AG10803 (cell line): ENCODE measurements around the gene FAIM2.
"Not testable (repeated sequence)": the region's sequence is repeated elsewhere in the genome, so short reads cannot be mapped to it uniquely, and the experiment has no call there.

ENCODE experiments used
- DNase-seq: peaks from one replicate; pipeline ENCODE4 v3.0.0; 2010; ENCODE audit warnings: low read depth
- H3K4me3 ChIP-seq: 2 replicates; pipeline ENCODE4 v1.5.1; 2011; ENCODE audit warnings: mild to moderate bottlenecking, low read length, control low read depth
- TF ChIP-seq, protein P1 (sequence below): conservative IDR thresholded peaks from 2 replicates; pipeline ENCODE4 v1.5.1; 2011; ENCODE audit warnings: mild to moderate bottlenecking, low read length, control low read depth, inconsistent platforms

The FAIM2 gene

DNA sequence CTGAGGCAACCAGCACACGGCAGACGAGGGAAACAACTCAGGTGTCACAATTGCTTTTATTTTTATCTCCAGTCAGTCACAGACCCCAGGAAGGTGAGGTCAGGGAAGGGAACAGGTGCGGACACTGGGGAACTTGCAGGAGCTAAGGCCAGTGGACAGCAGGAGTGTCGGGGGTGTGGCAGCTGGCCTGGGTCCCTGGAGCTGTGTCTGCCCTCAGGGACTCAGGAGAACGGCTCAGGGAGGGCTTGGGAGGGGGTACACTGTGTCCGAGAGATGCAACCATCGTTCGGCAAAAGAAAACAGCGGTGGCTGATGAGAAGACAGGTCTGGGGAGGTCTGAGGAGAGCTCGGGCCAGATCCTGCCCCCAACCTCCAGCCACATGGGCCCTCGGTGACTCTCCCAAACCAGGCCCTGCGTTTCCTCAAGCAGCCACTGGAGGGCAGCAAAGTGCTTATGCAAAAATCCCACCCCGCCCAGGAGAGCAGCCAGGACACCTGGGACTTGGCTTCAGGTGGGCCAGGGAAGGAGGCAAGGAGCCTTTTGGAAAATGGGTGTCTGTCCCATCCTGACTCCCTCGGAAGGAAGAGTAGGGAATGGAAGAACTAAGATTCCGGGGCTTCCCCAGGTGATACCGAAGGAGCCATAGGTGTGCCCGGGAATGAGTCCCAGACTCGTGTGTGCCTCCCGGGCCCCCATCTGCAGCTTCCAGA, 36.7 kb downstream of the FAIM2 start:
- no peak overlapping the region for H3K4me3 ChIP-seq
- DNase-seq = peak; percentile 40
- TF ChIP-seq, protein P1, sequence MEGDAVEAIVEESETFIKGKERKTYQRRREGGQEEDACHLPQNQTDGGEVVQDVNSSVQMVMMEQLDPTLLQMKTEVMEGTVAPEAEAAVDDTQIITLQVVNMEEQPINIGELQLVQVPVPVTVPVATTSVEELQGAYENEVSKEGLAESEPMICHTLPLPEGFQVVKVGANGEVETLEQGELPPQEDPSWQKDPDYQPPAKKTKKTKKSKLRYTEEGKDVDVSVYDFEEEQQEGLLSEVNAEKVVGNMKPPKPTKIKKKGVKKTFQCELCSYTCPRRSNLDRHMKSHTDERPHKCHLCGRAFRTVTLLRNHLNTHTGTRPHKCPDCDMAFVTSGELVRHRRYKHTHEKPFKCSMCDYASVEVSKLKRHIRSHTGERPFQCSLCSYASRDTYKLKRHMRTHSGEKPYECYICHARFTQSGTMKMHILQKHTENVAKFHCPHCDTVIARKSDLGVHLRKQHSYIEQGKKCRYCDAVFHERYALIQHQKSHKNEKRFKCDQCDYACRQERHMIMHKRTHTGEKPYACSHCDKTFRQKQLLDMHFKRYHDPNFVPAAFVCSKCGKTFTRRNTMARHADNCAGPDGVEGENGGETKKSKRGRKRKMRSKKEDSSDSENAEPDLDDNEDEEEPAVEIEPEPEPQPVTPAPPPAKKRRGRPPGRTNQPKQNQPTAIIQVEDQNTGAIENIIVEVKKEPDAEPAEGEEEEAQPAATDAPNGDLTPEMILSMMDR = peak; percentile 94

- TF ChIP-seq, protein P1 = no peak
- no peak overlapping the region for H3K4me3 ChIP-seq
- no peak for DNase-seq
These were observed 37.9 kb downstream of the FAIM2 start for GRCh38 chr12:49865782-49866135.

GRCh38 chr12:49865109-49865781, 38.5 kb downstream of the FAIM2 start:
- TF ChIP-seq, protein P1 = no peak

GRCh38 chr12:49864798-49865090, 39.0 kb downstream of the FAIM2 start:
- DNase-seq = no peak
- no peak overlapping the region for H3K4me3 ChIP-seq
- TF ChIP-seq, protein P1 = no peak

More at GRCh38 chr12:49865109-49865781, 38.5 kb downstream of the FAIM2 start:
- no peak for DNase-seq
- H3K4me3 ChIP-seq = no peak overlapping the region

DNA sequence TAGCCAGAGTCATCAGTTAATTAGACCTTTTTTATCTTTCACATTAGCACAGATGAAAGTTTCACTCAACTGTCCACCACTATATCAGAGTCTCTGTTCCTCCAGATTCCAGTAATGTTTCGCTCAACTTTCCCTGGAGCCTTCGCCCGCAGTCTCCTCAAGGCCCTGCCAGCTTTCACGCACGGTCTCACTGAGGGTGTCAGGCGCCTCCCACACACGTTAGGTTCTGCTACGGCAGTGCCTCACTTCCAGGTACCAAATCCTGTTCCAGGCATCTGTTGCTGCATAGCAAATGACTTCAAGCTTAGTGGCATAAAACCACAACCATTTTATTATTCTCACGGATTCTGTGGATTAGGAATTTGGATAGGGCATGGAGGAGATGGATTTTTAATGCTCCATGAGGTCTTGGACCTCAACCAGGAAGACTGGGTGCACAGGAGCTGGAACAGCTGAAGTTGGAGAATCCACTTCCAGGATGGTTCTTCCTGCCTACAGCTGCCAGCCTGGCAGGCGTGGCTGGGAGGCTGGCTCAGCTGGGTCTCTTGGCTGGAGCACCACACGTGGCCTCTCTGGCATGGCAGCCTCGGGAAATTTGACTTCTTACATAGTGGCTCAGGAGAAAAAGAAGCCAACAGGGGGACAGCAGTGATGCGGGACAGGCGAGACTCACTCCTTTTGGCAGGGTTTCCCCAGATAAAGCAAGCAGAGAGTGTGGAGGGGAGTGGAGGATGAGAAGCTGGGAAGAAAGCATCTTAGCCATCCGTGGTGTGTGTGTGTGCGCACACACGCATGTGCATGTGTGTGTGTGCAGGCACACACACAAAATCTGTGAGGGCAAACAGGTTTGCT, 39.5 kb downstream of the FAIM2 start:
- no peak overlapping the region for H3K4me3 ChIP-seq
- TF ChIP-seq, protein P1 = no peak
- DNase-seq = no peak

DNA sequence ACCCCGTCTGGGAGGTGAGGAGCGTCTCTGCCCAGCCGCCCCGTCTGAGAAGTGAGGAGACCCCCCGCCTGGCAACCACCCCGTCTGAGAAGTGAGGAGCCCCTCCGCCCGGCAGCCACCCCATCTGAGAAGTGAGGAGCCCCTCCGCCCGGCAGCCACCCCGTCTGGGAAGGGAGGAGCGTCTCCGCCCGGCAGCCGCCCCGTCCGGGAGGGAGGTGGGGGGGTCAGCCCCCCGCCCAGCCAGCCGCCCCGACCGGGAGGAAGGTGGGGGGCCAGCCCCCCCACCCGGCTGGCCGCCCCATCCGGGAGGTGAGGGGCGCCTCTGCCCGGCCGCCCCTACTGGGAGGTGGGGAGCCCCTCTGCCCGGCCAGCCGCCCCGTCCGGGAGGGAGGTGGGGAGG, 42.8 kb downstream of the FAIM2 start:
- H3K4me3 ChIP-seq, DNase-seq: not testable (repeated sequence)

- DNase-seq, H3K4me3 ChIP-seq: not testable (repeated sequence)
These were observed 47.8 kb downstream of the FAIM2 start for GRCh38 chr12:49855890-49856289.

DNA sequence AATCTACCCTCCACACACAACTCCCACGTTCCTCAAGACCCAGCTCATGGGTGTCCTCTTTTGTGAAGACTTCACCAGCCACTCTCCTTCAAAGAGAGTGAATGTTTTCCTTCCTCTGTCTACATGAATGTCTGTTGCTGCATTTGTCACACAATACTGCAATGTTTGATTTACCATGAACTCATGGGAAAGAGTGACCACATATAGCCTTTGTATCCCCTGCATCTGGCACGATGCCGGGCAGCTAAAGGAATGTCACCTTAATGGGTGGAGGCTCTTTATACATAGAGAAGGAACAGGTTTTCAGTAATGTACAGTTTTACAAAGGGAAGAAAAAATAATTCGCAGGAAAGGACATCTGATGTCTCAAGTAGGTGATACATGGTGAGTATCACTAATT, 48.7 kb downstream of the FAIM2 start:
- H3K4me3 ChIP-seq = no peak overlapping the region
- DNase-seq = no peak
- TF ChIP-seq, protein P1 = no peak
